PC-9 (cell line): ENCODE measurements around the gene TMEFF1.

Experiments
- EZH2 ChIP-seq: fragments of 200-600 bp; sonication (generic); IDR thresholded peaks from 2 replicates; pipeline ENCODE4 v1.8.0; 2017; ENCODE audit warnings: antibody characterized with exemption, low read depth
- TF ChIP-seq, protein P1 (sequence below): fragments of 200-600 bp; sonication (generic); conservative IDR thresholded peaks from 2 replicates; pipeline ENCODE4 v1.6.1; 2017; ENCODE audit warnings: mixed run types, antibody characterized with exemption, mild to moderate bottlenecking, moderate library complexity

DNA sequence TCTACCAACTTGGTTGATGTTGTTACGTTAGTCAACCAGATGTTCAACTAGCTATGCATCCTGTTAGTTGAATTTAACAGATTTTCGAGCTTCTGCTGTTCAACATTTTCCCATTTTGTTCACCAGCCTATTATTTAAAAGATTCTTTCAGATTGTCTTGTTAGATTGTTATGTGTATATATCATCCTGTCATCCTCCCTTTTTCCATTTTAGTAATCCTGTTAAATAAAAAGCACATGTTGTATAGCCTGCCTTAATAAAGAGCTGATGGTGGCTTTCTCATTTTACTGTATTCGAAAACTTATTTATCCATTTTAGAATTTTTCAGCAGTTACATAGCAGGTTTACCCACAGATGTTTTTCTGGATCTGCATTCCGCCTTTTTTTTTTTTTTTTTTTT, 4.3 kb downstream of the TMEFF1 start:
- TF ChIP-seq, protein P1, sequence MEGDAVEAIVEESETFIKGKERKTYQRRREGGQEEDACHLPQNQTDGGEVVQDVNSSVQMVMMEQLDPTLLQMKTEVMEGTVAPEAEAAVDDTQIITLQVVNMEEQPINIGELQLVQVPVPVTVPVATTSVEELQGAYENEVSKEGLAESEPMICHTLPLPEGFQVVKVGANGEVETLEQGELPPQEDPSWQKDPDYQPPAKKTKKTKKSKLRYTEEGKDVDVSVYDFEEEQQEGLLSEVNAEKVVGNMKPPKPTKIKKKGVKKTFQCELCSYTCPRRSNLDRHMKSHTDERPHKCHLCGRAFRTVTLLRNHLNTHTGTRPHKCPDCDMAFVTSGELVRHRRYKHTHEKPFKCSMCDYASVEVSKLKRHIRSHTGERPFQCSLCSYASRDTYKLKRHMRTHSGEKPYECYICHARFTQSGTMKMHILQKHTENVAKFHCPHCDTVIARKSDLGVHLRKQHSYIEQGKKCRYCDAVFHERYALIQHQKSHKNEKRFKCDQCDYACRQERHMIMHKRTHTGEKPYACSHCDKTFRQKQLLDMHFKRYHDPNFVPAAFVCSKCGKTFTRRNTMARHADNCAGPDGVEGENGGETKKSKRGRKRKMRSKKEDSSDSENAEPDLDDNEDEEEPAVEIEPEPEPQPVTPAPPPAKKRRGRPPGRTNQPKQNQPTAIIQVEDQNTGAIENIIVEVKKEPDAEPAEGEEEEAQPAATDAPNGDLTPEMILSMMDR: no peak
- no peak for TF ChIP-seq EZH2
